ENCODE data around the gene PARP1. TPM values are rescaled to one million over a fixed set of nuclear protein-coding genes. Genes with fewer than 3 reads are reported as not detected.

PARP1 gene
- total and polyA plus RNA-seq, 2 donors (not counting 1 experiment from before 2014, with no cell fraction given) = 118 to 180 TPM

DNA sequence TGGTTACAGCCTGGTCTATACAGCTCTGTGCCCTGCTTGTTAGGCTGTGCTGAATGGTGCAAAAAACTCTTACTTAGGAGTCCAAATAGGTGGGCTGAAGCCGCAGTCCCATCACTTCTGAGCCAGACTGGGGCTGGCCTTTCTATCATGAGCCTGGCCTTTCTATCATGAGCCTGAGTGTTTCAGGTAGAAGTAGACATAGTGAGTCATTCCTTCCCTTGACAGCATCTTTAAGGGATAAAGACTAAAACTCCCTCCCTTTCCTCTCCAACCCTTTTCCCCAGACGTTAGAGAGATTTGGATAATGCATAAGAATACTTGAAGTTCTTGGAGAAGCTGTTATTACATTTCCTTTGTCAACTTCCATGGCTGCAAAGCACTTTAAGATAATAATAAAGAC, 46.5 kb upstream of the PARP1 start:
- WGBS (ENCODE audit: insufficient coverage) = no CpG with 5 or more reads among the region's 2 CpGs
- ChIA-PET CTCF (no interaction called here), POLR2A (no interaction called here)
- Mint-ChIP-seq H3K27me3 (peaks cover 8% of the 10 kb centered on the region), H3K9me3 (ENCODE audit: insufficient read depth) (no peaks in the 10 kb centered on the region), H3K4me1 (peaks cover 13% of the 10 kb centered on the region), H3K4me3 (no peak overlapping the region), H3K27ac (no peak overlapping the region)
- DNase-seq (no peak), ATAC-seq (ENCODE audit: low read depth) (no peak)
- H3K27ac ChIP-seq (ENCODE audit: low read length in 2 of 2) = no peak overlapping the region
- no peak overlapping the region for H2AFZ ChIP-seq (ENCODE audit: insufficient read depth, low read depth, low read length, poor library complexity, severe bottlenecking)
- TF ChIP-seq CTCF (IDR thresholded peaks at IDR 0.05) (no peak), EZH2 (IDR thresholded peaks at IDR 0.05; ENCODE audit: borderline replicate concordance, insufficient read depth, low read depth, low read length, poor library complexity, severe bottlenecking) (no peak)
- H3K4me2 ChIP-seq (replicated peaks; ENCODE audit: low read depth, low read length, poor library complexity, severe bottlenecking) = no peak overlapping the region
- H3K79me2 ChIP-seq (ENCODE audit: control insufficient read depth, insufficient read depth, low read length) = no peaks in the 10 kb centered on the region
- peaks cover 4 to 7% of the 10 kb centered on the region in 2 donors for H3K4me1 ChIP-seq (ENCODE audit: control insufficient read depth in 2 of 2, insufficient read depth in 2 of 2, low read length in 2 of 2)
- H3K9ac ChIP-seq (ENCODE audit: low read length) = no peak overlapping the region
- H3K9me3 ChIP-seq (ENCODE audit: control extremely low read depth in 1 of 3, control insufficient read depth in 2 of 3, insufficient read depth in 1 of 3, low read length in 2 of 3) = no peaks in the 10 kb centered on the region
- no peaks in the 10 kb centered on the region for H3K36me3 ChIP-seq (replicated peaks in 1 of 2; ENCODE audit: control extremely low read depth in 1 of 2, control insufficient read depth in 1 of 2, extremely low read depth in 1 of 2, insufficient read depth in 2 of 2, low read length in 1 of 2)
- peaks cover 0 to 5% (median 0%) of the 10 kb centered on the region in 4 experiments for H3K27me3 ChIP-seq (replicated peaks in 1 of 4; ENCODE audit: control extremely low read depth in 1 of 4, control insufficient read depth in 3 of 4, insufficient read depth in 4 of 4, low read length in 3 of 4)
- no peaks in the 10 kb centered on the region for H4K20me1 ChIP-seq (ENCODE audit: control insufficient read depth, insufficient read depth, low read length, poor library complexity, severe bottlenecking)
- intact Hi-C loops (cut with micrococcal nuclease) = no loop called here
- H3K4me3 ChIP-seq (ENCODE audit: control extremely low read depth in 1 of 5, extremely low read depth in 1 of 5, insufficient read depth in 1 of 5, low read depth in 2 of 5, low read length in 4 of 5) = no peak overlapping the region

- Histone ChIP-seq H4K20me1 (ENCODE audit: control insufficient read depth, insufficient read depth, low read length, poor library complexity, severe bottlenecking) (no peaks in the 10 kb centered on the region), H3K9ac (ENCODE audit: low read length) (no peak overlapping the region), H3K79me2 (ENCODE audit: control insufficient read depth, insufficient read depth, low read length) (no peaks in the 10 kb centered on the region), H3K4me3 (ENCODE audit: control extremely low read depth in 1 of 5, extremely low read depth in 1 of 5, insufficient read depth in 1 of 5, low read depth in 2 of 5, low read length in 4 of 5) (no peak overlapping the region), H3K4me1 (ENCODE audit: control insufficient read depth in 2 of 2, insufficient read depth in 2 of 2, low read length in 2 of 2) (peaks cover 4 to 7% of the 10 kb centered on the region in 2 donors), H3K27me3 (replicated peaks in 1 of 4; ENCODE audit: control extremely low read depth in 1 of 4, control insufficient read depth in 3 of 4, insufficient read depth in 4 of 4, low read length in 3 of 4) (peaks cover 0 to 5% (median 0%) of the 10 kb centered on the region in 4 experiments), H3K4me2 (replicated peaks; ENCODE audit: low read depth, low read length, poor library complexity, severe bottlenecking) (no peak overlapping the region), H3K36me3 (replicated peaks in 1 of 2; ENCODE audit: control extremely low read depth in 1 of 2, control insufficient read depth in 1 of 2, extremely low read depth in 1 of 2, insufficient read depth in 2 of 2, low read length in 1 of 2) (no peaks in the 10 kb centered on the region), H2AFZ (ENCODE audit: insufficient read depth, low read depth, low read length, poor library complexity, severe bottlenecking) (no peak overlapping the region), H3K27ac (ENCODE audit: low read length in 2 of 2) (no peak overlapping the region), H3K9me3 (ENCODE audit: control extremely low read depth in 1 of 3, control insufficient read depth in 2 of 3, insufficient read depth in 1 of 3, low read length in 2 of 3) (no peaks in the 10 kb centered on the region)
- intact Hi-C loops (cut with micrococcal nuclease) = no loop called here
- Mint-ChIP-seq H3K27me3 (peaks cover 8% of the 10 kb centered on the region), H3K4me3 (no peak overlapping the region), H3K27ac (no peak overlapping the region), H3K4me1 (peaks cover 13% of the 10 kb centered on the region), H3K9me3 (ENCODE audit: insufficient read depth) (no peaks in the 10 kb centered on the region)
- ChIA-PET CTCF (no interaction called here), POLR2A (no interaction called here)
- DNase-seq = no peak
- 97% methylated on average over 6 of the region's 7 CpGs for WGBS (ENCODE audit: insufficient coverage)
- no peak for ATAC-seq (ENCODE audit: low read depth)
- TF ChIP-seq EZH2 (IDR thresholded peaks at IDR 0.05; ENCODE audit: borderline replicate concordance, insufficient read depth, low read depth, low read length, poor library complexity, severe bottlenecking) = no peak
- no peak for TF ChIP-seq CTCF (IDR thresholded peaks at IDR 0.05)
Observed at GRCh38 chr1:226453015-226453704, 45.3 kb upstream of the PARP1 start.
